AML-193 (cell line): ENCODE results near the gene THADA.
"Not testable (repeated sequence)": the region's sequence is repeated elsewhere in the genome, so short reads cannot be mapped to it uniquely, and the experiment has no call there.

ENCODE experiments used
- DNase-seq, 2 experiments: peaks; one replicate each; lab custom pipeline; 2025; lab: John Stamatoyannopoulos, UW

Gene THADA

DNA sequence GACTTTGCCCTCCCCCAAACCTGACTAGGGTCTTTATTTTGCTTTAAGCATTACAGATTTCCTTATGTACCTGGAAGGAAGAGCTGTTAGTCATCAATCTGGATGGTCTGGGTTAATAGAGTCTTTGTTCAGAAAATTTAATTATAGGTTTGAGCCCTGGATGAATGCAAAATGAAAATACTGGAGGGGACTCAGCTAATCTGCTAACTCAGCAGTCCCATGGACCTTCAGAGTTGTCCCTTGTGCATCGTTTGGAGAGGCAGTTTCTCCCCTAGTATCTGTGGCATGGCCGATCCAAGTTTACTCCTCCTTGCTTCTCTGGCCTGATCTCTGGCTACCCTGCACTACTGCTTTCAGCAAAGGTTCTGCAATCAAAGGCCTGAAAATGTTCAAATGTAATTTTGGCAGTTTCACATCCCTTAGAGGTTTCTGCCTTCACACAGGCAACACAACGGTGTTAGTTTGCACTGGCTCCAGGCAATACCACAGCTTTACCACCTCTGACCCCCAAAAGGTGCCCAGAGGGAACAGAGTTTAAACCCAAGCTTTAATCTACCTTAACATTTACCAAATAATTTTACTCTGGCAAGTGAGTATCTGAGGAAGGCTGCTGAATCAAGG is 134.3 kb downstream of the THADA start:
- DNase-seq: no peak

DNA sequence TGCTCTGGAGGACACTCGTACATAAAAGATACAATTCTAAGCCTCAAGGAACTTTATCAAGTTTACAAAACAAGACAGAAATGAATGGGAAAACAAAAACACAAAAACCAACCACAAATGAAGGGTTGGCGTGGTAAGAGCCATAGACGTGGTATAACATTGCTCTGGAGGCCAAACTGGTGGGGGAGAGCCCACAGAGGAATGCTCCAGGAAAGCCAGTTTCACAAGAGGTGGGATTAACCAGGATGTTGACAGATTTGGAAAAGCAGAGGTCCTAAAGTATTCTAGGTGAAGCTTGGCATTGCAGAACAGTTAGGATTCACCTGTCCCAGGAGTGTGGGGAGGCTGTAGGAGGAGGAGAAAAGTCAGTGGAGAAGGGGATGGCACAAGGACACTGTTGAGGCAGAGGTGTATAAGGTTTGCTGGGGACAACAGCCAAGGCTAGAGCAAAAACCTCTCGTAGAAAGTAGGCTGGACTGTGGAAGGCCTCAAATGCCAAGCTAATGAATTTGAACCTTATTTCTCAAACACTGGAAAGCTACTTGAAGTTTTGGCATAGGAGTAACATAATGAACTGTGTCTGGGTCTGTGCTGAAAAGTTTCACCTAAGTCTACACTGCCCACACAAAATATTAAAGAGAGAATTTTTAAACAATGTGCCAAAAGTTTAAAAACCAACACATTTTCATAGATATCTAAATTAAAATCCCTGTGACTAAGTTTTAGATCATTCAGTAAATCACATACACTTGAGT is 135.1 kb downstream of the THADA start:
- DNase-seq: no peak

DNA sequence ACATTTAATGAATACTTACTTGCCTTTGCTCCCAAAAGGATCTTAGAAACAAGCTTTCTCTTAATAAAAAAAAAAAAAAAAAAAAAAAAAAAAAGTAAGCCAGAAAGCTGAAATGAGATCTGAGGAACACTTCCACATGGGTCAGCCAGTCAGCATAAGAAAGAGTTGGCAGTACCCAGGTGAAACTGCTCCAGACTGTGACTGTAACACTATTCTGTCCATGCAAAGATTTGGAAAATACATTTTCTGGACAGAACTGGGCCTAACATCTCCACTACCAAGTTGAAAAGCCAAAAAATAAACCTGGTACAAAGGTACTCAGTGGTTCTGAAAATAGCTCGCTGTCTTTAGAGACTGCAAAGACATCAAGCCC is 135.7 kb downstream of the THADA start:
- DNase-seq: no peak

DNA sequence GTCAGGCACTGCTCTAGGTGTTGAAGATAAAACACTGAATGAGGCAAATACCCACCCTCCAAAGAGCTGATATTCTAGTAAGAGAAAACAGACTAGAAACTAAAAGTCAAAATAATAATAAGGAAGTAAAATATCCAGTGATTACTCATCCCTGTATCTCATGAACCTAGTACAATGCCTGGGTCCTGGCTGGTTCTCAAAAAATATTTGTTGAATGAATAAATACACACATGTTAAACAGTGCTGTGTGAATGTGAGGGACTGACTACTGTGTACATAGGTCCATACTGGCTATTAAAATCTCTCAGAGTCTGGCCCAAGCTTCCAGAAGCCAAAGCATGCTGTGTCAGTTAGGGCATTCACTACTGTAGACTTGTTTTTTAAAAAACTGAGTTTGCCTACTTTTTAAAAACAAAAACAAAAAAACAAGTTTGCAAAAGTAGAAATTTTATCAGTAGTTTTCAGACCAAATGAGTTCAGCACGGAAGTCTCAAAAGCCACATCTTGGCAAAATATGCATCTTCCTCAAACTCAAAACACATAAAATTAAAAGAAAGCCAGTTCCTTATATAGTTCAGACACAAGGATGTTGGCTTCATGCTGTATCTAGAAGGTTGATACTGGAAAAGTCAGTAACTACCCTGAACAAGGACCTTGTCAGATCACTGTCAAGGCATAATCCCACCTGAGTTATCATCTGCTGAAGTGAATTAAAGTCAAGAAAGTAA is 136.2 kb downstream of the THADA start:
- DNase-seq: no peak

DNA sequence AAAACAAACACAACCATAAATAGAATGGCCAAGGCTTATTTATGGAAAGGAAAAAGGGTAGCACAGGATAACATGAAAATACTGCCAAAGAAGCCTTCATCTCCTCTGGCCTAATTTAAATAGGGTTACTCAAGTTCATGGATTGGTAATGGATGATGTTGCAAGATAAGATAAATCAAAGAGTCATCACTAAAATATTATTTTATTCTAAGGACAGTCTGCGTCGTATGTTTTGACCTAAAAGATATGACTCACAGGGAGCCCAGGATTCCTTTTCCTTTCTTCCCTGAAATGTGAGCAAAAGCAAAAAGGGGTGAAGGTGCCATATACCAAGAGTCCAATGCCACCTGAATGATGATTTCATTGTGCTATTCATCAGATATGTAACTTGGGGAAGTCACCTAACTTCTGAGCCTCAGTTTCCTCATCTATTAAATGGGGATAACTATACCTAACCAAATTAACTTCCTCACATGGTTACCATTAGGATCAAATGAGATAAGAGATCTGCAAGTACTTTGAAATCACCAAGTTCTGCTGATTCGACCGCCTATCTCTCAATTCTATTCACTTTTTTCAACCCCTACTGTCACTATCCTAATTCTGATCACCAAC is 137.7 kb downstream of the THADA start:
- no peak for DNase-seq

DNA sequence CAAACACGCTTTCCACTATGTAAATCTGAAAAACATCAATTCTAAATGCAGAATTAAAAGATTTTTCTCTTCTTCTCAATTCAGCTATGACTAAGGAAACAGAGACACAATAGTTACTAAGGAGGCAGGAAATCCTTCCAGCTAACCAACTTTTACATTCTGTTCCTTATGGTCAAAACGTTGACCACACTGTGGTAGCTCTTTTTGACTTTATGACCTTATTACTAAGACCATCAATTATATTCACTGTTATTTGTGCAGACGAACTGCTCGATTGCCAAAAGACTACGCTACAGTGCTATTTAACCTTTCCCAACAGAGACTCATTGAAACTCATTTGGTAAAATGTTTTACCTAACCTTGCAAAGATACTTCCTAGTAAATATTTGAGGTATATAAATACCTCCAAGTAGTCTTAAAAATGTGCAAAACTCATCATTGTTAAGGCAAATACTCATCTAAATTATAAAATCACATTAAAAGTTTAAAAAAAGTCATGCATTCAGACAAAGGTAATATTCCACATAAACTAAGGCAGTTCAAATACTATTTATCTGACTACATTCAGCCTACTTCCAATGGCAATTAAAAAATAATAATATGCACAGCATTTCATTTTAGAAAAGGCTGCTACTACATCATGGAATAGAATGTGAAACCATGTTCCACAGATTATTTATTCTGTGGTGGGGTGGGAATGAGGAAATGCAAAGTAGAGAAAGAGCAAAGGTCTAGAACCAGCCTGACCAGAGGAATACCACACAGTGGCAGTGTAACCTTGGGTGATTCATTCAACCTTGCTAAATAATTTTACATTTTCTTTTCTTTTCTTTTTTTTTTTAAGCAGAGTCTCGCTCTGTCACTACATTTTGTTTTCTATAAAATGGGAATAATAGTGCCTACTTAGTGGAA is 139.9 kb downstream of the THADA start:
- peak; percentile 38 to 48 for DNase-seq

DNA sequence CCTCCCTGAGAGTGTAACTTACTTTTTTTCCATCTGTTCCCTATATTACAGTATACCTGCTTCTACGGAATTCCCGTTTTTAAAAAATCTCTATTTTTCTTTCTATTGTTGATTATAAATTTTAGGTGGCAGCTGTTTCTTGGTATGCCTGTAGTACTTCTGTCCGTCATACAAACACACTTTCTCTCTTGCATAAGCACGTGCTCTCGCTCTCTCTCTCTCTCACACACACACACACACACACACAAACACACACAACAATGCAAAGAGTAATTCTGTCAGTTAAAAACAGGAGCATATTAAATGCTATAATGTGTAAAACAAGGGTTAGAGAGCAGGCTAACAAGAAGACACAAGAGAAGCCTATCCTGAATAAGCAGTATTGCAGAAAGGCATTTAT is 140.5 kb downstream of the THADA start:
- DNase-seq: no peak

DNA sequence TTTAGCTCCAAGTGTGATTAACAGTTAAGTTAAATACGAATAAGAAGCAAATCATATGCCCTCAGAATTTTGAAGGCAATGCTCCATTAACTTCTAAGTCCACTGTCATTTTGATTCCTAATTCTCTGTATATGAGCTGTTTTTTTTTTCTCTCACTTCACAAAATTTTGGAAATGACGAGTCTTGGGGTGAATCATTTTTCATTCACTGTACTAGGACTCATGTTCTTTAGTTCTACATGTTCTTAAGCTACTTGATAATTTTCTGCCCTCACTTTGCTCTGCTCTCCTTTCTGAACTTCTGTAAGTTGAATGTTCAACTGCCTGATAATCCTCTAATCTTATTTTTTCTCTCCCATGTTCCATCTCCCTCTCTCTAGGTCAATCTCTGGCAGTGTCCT is 141.0 kb downstream of the THADA start:
- DNase-seq: no peak

DNA sequence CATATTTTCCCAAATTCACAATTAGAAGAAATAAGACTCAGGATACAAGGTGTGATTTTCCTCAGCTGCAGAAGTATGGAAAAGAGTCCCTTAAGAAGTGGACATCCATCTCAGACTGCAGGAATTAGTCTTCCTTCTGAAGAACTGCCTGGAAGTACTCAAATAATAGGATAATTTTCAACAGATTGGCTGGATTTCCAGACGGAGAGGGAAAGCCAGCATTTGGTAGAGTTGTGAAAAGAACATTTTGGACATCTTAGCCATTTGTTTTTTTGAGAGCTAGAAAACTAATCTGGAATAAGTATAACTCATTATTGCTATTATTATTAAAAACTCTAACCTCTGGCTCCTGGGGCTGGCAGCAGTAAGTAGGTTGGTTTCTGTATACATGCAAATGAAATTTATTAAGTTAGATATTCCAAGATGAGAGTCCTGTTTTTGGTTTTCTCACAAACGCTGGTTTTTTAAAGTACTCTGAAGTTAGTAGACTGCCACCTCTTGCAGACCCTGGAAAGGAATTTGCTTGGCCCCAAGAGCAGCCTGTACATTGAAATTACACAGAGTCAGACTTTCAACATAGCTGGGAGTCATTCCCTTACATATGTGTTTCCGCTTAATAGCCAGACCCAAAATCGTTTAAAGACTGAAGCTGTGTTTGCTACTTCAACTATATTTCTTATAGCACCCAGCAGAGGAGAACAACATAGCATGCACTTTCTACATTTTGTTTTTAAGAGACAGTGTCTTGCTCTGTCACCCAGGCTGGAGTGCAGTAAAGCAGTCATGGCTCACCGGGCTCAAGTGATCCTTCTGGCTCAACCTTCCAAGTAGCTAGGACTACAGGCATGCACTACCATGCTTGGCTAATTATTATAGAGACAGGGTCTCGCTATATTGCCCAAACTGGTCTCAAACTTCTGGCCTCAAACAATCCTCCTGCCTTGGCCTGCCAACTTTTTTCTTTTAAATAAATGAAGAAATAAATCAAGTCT is 142.4 kb downstream of the THADA start:
- DNase-seq: no peak

DNA sequence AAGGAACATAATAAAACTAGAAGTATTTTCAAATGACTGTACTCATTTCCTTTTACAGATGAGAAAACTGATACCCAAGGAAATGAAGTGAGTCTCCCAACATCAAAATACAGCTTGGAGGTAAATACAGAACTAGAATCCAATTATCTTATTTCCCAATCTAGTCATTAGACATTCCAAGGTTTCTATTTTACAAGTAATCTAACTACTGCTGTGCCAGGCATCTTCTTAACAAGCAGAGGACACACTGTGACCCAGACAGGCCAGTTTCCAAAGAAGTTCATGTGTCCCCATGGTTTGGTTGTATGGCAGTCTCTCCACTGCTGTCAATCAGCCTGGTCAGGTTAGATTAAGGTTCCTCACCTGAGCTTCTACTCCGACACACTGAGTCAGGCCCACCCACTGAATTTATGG is 143.5 kb downstream of the THADA start:
- DNase-seq: no peak

DNA sequence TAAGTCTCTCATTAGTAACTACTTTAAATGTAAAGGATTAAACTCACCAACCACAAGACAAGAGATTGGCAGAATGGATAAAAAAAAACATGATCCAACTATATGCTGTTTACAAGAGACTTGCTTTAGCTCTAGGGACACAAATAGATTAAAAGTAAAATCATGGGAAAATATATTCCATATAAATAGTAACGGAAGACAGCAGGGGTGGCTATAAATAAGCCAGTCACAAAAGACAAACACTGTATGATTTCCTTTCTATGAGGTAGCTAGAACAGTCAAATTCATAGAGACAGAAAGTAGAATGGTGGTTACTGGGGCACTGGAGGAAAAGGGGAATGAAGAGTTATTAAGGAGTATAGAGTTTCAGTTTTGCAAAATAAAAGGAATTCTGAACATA is 145.2 kb downstream of the THADA start:
- no peak for DNase-seq

DNA sequence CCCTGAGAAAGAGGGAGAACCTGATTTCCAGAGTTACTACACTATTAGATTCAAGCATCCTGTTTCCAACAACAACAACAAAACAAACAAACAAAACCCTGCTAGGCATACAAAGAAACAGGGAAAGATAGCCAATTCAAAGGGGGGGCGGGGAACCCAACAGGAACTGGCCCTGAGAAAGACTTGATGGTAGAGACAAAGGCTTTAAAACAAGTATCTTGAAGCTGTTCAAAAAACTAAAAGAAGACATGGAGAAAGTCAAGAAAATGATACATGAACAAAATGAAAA is 147.1 kb downstream of the THADA start:
- no peak for DNase-seq

DNA sequence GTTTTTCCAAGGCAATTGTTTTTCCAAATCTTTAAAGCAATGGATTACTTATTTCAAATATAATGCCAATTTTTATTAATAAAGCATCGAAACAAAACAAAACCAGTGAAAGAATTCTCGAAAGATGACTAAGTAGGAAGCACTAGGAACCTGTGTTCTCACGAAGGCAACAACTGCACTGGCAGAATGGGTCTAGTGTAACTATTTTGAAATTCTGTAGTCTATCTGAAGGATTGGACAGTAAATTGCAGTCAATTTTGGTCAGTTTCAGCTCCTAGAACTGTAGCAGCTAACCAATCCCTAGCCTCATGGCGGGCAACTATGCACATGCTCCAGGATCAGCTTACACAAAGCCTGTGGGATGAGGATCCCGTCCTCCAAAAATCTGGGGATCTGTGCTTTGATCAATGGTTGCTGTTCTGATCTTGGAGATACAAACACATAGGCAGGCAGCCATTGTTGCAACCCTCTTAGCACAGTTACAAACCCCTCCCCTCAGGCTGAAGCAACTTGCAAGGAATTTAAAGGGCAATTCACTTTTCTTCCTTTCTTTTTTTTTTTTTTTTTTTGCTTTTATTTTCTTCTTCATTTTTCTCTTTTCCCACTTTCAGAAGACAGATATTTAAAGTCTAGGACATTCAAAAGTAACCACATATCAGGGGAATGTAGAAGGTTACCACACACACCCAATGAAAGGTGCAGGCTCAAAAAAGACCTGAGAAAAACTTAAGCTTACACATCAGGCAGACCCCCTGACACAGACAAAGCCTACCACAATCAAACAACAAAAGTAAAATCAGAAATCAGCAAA is 147.6 kb downstream of the THADA start:
- DNase-seq: no peak

DNA sequence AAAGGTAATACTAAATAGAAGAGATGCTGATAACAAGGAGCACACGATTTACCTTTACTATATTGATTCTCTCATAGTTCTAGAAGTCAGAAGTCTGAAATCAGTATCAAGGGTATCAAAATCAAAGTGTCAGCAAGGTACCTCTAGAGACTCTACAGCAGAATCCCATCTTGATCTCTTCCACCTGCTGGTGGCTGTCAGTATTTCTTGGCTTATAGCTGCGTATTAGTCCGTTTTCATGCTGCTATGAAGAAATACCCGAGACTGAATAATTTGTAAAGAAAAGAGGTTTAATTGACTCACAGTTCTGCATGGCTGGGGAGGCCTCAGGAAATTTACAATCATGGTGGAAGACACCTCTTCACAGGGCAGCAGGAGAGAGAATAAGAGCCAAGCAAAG is 149.1 kb downstream of the THADA start:
- not testable (repeated sequence) for DNase-seq

DNA sequence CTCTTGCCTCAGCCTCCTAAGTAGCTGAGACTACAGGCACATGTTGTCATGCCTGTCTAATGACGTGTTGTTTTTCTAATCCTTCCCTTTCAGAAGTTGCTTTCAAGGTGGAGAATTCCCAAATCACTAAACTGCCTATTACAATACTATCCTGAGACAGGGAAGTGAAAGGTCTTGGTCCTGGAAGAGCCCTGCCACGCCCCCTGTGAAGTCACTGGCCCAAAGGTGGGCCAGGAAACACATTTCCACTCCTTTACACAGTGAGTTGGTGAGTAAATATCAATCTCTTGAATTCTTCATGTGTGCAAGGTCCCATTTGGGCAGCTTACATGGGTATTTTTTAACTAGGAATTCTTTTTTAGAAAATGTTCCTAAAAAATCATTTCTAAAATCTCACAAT is 150.1 kb downstream of the THADA start:
- no peak for DNase-seq

DNA sequence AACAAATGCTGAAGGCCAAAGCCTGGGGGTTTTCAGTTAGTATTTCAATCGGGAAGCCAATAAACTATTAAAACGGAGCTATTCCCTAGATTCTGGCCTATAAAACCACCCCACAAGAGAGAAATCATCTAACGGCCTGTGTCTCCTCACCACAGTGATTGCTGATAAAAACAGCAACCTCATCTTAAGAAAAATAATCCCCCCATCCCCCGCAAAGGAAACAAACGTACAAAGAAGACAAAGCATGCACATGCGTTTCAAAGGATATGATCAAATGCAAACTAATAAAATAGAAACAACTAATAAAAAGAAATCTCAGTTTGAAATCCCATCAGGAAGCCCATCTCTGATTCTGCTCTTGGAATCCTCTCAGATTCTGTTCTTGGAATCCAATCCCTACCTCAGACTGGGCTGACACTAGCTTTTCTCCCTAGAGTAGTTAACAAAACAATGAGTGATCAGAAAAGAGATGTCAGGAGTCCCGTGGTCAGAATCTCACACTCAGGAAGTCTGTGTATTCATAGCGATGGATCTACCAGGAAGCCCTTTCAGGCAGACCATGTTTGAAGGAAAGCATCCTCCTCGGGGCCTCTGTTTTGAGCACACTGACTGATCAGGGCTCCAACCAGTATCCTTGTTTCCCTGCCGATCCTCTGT is 150.7 kb downstream of the THADA start:
- no peak for DNase-seq

DNA sequence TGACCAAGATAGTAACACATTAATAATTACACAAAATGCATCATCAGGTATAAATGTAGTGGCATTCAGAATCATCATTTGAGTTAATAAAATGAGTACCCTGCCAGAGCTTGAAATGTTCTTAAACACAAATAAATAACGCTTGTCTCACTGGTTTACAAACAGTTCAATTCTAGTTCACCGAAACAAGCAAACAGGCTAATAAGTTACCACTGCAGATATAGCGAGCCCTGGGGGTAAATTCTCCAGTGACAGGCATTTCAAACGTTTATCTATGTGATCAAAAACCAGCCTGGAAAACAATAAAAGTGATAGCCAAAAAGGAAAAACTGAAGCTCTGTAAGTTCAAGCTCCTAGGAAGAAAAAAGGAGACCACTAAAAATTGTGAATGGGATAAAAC is 152.6 kb downstream of the THADA start:
- DNase-seq: no peak

DNA sequence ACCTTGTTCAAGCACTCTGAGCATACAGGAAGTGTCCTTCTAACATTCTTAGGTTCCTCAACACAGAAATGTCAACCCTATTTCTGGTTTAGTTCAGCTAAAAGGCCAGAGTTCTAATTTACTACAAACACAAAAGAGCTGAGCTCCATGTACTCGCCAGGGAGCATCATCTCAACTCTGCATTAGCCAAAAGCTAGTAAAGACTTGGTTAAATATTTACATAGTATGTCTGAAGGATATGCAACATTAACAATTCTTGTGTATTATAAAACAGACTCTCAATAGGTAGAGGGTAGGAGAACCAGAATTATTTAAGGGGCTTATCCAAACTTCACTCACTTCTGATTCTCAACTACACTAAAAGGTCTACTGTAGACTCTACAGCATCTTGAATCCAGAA is 154.6 kb downstream of the THADA start:
- DNase-seq: no peak

DNA sequence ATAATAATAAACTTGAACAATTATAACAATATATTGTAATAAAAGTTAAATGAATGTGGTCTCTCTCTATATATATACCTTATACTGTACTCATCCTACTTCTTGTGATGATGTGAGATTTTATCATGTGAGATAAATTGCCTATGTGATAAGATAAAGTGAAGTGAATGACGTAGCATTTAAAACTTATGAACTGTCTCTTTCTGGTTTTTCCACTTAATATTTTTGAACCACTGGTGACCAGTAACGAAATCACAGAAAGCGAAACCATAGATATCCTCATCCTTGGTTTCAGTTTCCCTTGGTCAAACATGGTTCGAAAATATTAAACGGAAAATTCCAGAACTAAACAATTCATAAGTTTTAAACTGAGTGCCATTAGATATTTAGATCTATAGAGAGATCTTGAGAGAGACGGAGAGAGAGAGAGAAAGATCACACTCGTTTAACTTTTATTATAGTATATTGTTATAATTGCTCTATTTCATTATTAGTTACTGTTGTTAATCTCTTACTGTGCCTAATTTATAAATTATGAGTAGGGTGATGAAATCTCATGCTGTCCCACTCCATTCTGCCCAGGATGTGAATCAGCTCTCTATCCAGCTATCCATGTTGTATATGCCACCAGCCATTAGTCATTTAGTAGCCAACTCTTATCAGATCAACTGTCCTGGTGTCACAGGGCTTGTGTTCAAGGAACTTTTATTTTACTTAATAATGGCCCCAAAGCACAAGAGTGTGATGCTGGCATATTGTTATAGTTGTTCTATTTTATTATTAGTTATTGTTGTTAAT is 156.8 kb downstream of the THADA start:
- no peak for DNase-seq
